ENCODE data around the gene VSTM2L. TPM values are rescaled to one million over a fixed set of nuclear protein-coding genes. Genes with fewer than 3 reads are reported as not detected.

The VSTM2L gene
- total RNA-seq, 2 experiments from 2014 or later, result 0.17 TPM; not detected in 1

- H3K4me1 ChIP-seq (ENCODE audit: insufficient read depth, low read length, poor library complexity, severe bottlenecking), result no peaks in the 10 kb centered on the region
- no peaks in the 10 kb centered on the region for H3K9me2 ChIP-seq (ENCODE audit: insufficient read depth, low read length)
- intact Hi-C loops (cut with micrococcal nuclease; ENCODE audit: unreplicated experiment), result no loop called here
- no peak overlapping the region for H3K4me3 ChIP-seq (ENCODE audit: low read depth, low read length, poor library complexity, severe bottlenecking)
- CTCF ChIA-PET (ENCODE audit: unreplicated experiment), result interaction anchor here (0.6 kb wide), 1 partner anchor 678 kb away, joined by 4 read pairs; no protein-coding TSS in a partner anchor
- H2AFZ ChIP-seq (ENCODE audit: low read length), result no peak overlapping the region
- no peak overlapping the region for H3K27ac ChIP-seq (ENCODE audit: low read depth, low read length, poor library complexity, severe bottlenecking)
- no peaks in the 10 kb centered on the region for H4K20me1 ChIP-seq (ENCODE audit: insufficient read depth, low read length)
- no peaks in the 10 kb centered on the region for H3K9me3 ChIP-seq (ENCODE audit: low read length)
- POLR2A ChIA-PET, result interaction anchor here (0.7 to 1.6 kb wide), 2 partner anchors 11 to 132 kb away, joined by 4 to 5 read pairs; no protein-coding TSS in a partner anchor
- H3K36me3 ChIP-seq (ENCODE audit: insufficient read depth, low read length), result peaks cover 33% of the 10 kb centered on the region
- DNase-seq (ENCODE audit: low spot score), result no peak
- BruUV-seq (replicated peaks), result no TSS peak
- H3K4me2 ChIP-seq (ENCODE audit: low read length), result no peak overlapping the region
- TF ChIP-seq CTCF (conservative IDR thresholded peaks at IDR 0.05; ENCODE audit: low read length) (no peak), EZH2phosphoT487 (IDR thresholded peaks at IDR 0.05; ENCODE audit: borderline replicate concordance, low read depth, low read length) (no peak)
- H3K79me2 ChIP-seq (ENCODE audit: insufficient read depth, low read depth, low read length), result no peaks in the 10 kb centered on the region
These were observed 38.6 kb upstream of the VSTM2L start for GRCh38 chr20:37864298-37864697.

DNA sequence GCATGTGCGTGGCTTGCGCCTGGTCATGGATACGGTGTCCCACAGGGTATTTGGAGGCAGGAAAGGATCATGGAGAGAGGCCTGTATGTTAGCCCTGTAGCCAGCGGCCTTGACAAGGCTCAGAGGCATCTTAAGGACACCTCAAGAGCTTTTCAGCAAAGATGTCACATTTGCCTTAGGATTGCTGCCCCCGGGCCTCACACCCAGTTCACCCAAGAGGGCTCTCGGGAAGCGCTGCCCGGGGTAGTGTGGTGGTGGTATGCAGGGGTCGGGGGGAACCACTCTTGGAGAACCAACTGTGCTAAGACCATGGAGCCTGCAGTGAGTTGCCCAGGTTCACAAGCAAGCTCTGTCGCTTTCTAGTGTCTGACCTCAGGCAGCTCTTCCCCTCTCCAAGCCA, 36.9 kb upstream of the VSTM2L start:
- H3K4me3 ChIP-seq (ENCODE audit: low read depth, low read length, poor library complexity, severe bottlenecking), result no peak overlapping the region
- no TSS peak for BruUV-seq (replicated peaks)
- no peaks in the 10 kb centered on the region for H4K20me1 ChIP-seq (ENCODE audit: insufficient read depth, low read length)
- H3K4me1 ChIP-seq (ENCODE audit: insufficient read depth, low read length, poor library complexity, severe bottlenecking), result no peaks in the 10 kb centered on the region
- ChIA-PET POLR2A (no interaction called here), CTCF (ENCODE audit: unreplicated experiment) (interaction anchor here (0.6 kb wide), 1 partner anchor 10 kb away, joined by 3 read pairs; no protein-coding TSS in a partner anchor)
- no peak overlapping the region for H3K4me2 ChIP-seq (ENCODE audit: low read length)
- no peaks in the 10 kb centered on the region for H3K9me2 ChIP-seq (ENCODE audit: insufficient read depth, low read length)
- H2AFZ ChIP-seq (ENCODE audit: low read length), result no peak overlapping the region
- no peaks in the 10 kb centered on the region for H3K79me2 ChIP-seq (ENCODE audit: insufficient read depth, low read depth, low read length)
- TF ChIP-seq CTCF (conservative IDR thresholded peaks at IDR 0.05; ENCODE audit: low read length) (no peak), EZH2phosphoT487 (IDR thresholded peaks at IDR 0.05; ENCODE audit: borderline replicate concordance, low read depth, low read length) (no peak)
- no peaks in the 10 kb centered on the region for H3K9me3 ChIP-seq (ENCODE audit: low read length)
- peaks cover 18% of the 10 kb centered on the region; the same call in 1 of the 2 replicates for H3K36me3 ChIP-seq (ENCODE audit: insufficient read depth, low read length)
- no peak overlapping the region for H3K27ac ChIP-seq (ENCODE audit: low read depth, low read length, poor library complexity, severe bottlenecking)
- DNase-seq (ENCODE audit: low spot score), result no peak
- intact Hi-C loops (cut with micrococcal nuclease; ENCODE audit: unreplicated experiment), result no loop called here

DNA sequence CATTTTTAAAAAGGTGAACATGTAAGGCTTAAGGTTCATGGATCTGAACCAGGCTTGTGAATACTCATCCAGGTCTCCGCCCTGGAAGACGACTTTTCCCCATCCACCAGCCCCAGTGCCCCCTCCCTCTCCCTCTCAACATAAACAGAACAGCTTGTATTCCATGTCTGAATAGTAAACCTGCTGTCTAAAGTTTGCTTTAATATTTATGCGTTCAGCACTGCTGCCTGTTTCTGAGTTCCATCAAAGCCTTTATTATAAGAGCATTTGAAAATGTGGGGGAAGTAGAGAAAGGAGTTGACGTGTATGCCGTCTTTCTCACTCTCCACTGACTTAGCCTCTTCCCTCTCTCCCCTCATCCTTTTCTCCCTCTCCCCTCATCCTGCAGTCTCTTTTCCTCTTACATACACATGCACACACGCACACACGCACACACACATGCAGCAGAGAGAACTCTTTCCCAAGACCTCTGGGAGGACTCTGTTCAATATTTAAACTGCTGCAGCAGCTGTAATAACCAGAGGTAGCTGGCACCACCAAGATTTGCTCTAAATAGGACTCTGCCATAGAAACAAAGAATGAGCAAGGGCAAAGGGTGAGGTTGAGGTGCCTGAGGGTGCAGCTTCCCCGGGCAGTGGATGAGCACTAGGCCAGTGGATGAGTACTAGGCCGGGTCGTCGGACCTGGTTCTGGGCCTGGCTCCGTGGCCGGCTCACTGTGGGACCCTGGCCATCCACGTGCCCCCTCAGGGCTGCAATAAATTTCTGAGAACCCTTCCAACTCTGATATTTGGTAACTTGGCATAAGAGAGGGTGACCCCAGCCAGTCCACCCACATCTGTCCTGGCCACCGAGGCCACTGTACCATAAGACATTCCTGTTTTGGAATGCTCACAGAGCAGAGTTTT, 35.4 kb upstream of the VSTM2L start:
- Histone ChIP-seq H3K9me3 (ENCODE audit: low read length) (no peaks in the 10 kb centered on the region), H3K79me2 (ENCODE audit: insufficient read depth, low read depth, low read length) (no peaks in the 10 kb centered on the region), H3K4me1 (ENCODE audit: insufficient read depth, low read length, poor library complexity, severe bottlenecking) (no peaks in the 10 kb centered on the region), H2AFZ (ENCODE audit: low read length) (no peak overlapping the region), H4K20me1 (ENCODE audit: insufficient read depth, low read length) (no peaks in the 10 kb centered on the region), H3K4me2 (ENCODE audit: low read length) (no peak overlapping the region), H3K36me3 (ENCODE audit: insufficient read depth, low read length) (peaks cover 12% of the 10 kb centered on the region; the same call in 1 of the 2 replicates), H3K9me2 (ENCODE audit: insufficient read depth, low read length) (no peaks in the 10 kb centered on the region), H3K27ac (ENCODE audit: low read depth, low read length, poor library complexity, severe bottlenecking) (no peak overlapping the region), H3K4me3 (ENCODE audit: low read depth, low read length, poor library complexity, severe bottlenecking) (no peak overlapping the region)
- ChIA-PET POLR2A (no interaction called here), CTCF (ENCODE audit: unreplicated experiment) (no interaction called here)
- TF ChIP-seq CTCF (conservative IDR thresholded peaks at IDR 0.05; ENCODE audit: low read length) (no peak), EZH2phosphoT487 (IDR thresholded peaks at IDR 0.05; ENCODE audit: borderline replicate concordance, low read depth, low read length) (no peak)
- no peak for DNase-seq (ENCODE audit: low spot score)
- intact Hi-C loops (cut with micrococcal nuclease; ENCODE audit: unreplicated experiment), result no loop called here
- BruUV-seq (replicated peaks), result no TSS peak

Data from OCI-LY7 (cell line).